Activated CD4-positive, alpha-beta memory T cell treated with anti-CD3 and anti-CD28 coated beads for 36 hours (primary cell): ENCODE results near the gene GLIS1. TPM values are rescaled to one million over a fixed set of nuclear protein-coding genes. Genes with fewer than 3 reads are reported as not detected.

ENCODE experiments used
- CTCF ChIA-PET: fragments of 350-600 bp; sonication (Branson Sonifier 250); formaldehyde crosslinking; loops from one replicate; lab custom pipeline; 2021; ENCODE audit warnings: antibody characterized with exemption, inconsistent platforms; lab: Charles Lee
- POLR2A ChIA-PET: fragments of 350-600 bp; sonication (Branson Sonifier 250); formaldehyde crosslinking; loops from one replicate; lab custom pipeline; 2021; ENCODE audit warnings: antibody characterized with exemption; lab: Charles Lee
- DNase-seq: peaks from one replicate; pipeline ENCODE4 v3.0.0-alpha.2; 2020
- H3K27ac Mint-ChIP-seq: one replicate; pipeline ENCODE4 v1.8.0; 2021; ENCODE audit warnings: mixed read lengths
- H3K27me3 Mint-ChIP-seq: one replicate; pipeline ENCODE4 v1.8.0; 2021; ENCODE audit warnings: mixed read lengths
- H3K36me3 Mint-ChIP-seq: one replicate; pipeline ENCODE4 v1.8.0; 2021; ENCODE audit warnings: mixed read lengths
- H3K4me1 Mint-ChIP-seq: one replicate; pipeline ENCODE4 v1.8.0; 2021; ENCODE audit warnings: low read depth, mixed read lengths
- H3K4me3 Mint-ChIP-seq: one replicate; pipeline ENCODE4 v1.8.0; 2021; ENCODE audit warnings: mild to moderate bottlenecking, mixed read lengths
- H3K9me3 Mint-ChIP-seq: one replicate; pipeline ENCODE4 v1.8.0; 2021; ENCODE audit warnings: mixed read lengths
- intact Hi-C: fragments of 100-400 bp; cut with micrococcal nuclease; formaldehyde crosslinking; loops from one replicate; pipeline ENCODE4 v1.15.1; 2023
- total RNA-seq, 2 experiments: library from RNA; stranded (reverse); gene quantifications; one replicate each; pipeline ENCODE4 v1.2.3, GENCODE V29; 2021

Gene GLIS1
- total RNA-seq, 2 experiments from 2014 or later: not detected

DNA sequence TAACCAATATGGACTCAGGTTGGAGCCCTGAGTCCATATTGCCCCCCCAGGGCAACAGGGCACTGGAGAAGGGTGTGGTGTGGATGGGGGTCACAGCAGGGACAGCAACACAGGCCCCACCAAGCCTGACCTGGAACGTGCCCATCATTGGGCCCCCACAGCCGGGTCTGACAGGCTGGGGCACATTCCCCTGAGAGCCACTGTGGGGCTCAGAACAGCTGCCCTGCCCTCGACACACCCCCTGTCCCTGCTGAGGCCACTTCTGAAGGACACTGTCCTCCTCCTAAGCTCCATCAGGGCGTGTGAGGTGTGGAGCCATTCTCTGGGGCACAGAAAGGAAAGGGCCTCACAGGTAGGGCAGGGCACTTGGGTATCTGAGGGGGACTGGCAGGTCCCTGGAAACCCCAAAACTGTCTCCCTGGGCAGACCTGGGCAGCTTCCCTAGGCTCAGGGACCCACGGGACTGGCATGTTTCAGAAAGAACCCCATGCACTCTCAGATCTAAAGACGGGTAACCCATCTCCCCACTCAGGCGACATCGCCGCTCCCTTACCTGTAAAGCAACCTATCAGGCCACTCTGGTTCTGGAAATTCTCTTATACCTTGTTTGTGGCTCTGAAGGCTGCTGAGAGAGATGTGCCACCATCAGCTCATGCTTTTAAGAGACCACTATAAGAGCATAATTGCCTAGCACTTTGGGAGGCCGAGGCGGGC is 184.2 kb downstream of the GLIS1 start:
- no peak overlapping the region for H3K4me3 Mint-ChIP-seq
- no peaks in the 10 kb centered on the region for H3K36me3 Mint-ChIP-seq
- H3K4me1 Mint-ChIP-seq: no peaks in the 10 kb centered on the region
- no peaks in the 10 kb centered on the region for H3K9me3 Mint-ChIP-seq
- no peaks in the 10 kb centered on the region for H3K27me3 Mint-ChIP-seq
- ChIA-PET POLR2A (no interaction called here), CTCF (no interaction called here)
- DNase-seq: peak; percentile 4
- intact Hi-C loops: no loop called here
- H3K27ac Mint-ChIP-seq: no peak overlapping the region

DNA sequence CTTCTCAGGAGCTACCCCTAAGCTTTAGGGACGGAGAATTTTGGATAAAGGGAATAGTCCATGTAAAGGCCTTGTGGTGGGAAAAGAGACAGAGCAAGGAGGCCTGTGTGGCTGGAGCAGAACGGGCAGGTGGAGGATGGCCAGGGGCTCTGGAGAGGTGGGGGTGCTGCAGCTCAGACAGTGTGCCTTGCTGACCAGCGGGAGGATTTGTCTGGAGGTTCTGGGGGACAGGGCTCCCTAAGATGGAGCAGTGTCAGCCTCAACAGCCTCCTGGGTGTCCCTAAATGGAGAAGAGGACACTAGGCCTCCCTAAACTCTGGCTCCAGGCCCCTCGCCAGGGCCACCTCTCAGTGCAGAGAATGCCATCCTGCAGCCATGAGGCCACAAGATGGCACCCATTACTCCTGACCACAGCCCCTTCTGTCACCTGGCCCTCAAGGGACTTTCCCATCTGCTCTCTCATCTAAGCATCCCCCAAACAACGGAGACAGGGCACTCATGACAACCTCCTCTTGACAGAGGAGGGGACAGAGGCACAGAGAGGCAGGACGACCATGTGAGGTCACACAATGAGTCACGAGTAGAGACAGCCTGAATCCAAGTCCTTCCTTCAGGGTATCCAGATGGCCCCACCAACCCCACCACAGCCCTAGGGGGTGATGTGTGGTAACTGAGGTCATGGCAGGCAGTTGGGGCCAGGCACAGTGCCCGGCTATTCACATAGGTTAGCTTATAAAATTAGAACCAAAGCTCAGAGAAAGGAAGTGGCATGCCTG is 185.0 kb downstream of the GLIS1 start:
- H3K36me3 Mint-ChIP-seq: no peaks in the 10 kb centered on the region
- DNase-seq: peak; percentile 12
- intact Hi-C loops: no loop called here
- no peaks in the 10 kb centered on the region for H3K4me1 Mint-ChIP-seq
- POLR2A ChIA-PET: no interaction called here
- CTCF ChIA-PET: interaction anchor here (1.4 kb wide), 1 partner anchor 8 kb away, joined by 4 read pairs; no protein-coding TSS in a partner anchor
- no peaks in the 10 kb centered on the region for H3K9me3 Mint-ChIP-seq
- H3K27ac Mint-ChIP-seq: no peak overlapping the region
- H3K27me3 Mint-ChIP-seq: no peaks in the 10 kb centered on the region
- H3K4me3 Mint-ChIP-seq: no peak overlapping the region

DNA sequence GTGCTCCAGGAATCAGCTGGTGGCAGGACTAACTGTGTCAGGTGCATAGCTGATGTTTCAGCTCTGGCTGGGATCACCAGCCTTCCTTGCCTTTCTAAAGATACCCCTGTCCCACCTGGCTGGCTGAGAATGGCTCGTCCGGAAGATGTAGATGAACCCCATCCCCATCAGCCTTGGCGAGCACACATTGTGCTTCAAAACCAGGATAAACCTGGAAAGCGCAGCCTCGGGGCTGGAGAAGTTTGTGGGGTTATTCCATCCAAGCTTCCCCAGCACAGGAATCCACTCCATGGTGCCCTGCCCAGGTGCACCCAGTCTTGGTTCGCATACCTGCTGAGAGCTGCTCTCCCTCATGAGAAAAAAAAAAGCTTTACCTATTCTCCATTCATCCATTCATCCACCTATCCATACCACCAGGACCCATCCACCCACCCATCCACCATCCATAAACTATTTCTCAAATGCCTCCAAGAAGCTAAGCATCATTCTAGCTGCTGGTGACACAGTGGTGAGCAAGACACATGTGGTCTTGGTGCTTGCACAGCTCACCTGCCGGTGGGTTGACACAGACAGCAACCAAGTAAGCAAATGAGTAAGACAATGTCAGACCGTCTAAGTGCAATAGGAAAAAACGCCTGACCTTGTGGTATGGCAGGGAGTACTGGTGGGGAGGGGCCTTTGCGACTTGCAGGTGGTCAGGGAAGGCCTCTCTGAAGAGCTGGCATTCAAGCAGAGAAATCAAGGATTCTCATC is 185.8 kb downstream of the GLIS1 start:
- Mint-ChIP-seq H3K27ac (no peak overlapping the region), H3K4me3 (no peak overlapping the region), H3K4me1 (no peaks in the 10 kb centered on the region), H3K36me3 (no peaks in the 10 kb centered on the region), H3K27me3 (no peaks in the 10 kb centered on the region), H3K9me3 (no peaks in the 10 kb centered on the region)
- ChIA-PET POLR2A (no interaction called here), CTCF (interaction anchor here (1.4 kb wide), 1 partner anchor 9 kb away, joined by 4 read pairs; no protein-coding TSS in a partner anchor)
- DNase-seq: peak; percentile 31
- intact Hi-C loops: no loop called here

DNA sequence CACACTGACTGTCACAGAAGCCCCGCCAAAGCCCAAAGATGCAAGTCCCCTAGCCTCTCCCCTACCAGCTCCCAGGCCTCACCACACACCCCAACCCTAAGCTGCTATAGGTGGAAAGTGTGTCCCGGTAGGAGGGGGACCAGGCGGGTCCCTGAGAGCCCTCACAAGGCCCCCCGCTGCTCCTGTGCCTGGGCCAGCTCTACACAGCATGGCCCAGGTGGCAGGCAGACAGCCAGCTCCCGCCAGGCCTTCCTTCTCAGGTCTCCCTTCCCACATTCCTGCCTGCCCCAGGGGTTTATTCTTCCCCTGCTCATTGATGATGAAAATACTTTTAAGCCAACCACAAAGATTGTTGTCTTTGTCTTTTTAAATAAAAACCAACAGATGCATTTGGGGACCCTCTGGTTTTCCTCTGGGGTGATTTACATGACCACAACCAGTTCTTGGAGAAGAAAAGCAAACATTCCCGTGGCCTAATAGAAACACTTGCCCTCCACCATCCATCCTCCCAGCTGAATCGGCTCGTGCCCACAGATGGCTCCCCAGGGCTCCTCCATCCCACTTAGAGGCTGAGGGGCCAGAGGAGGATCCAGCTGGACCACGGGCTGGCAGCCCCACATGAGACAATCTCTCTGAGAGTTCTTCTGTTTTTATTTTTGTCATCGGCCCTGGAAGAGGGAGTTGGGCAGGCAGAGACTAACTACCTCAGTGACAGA is 186.7 kb downstream of the GLIS1 start:
- Mint-ChIP-seq H3K36me3 (no peaks in the 10 kb centered on the region), H3K4me3 (no peak overlapping the region), H3K27me3 (no peaks in the 10 kb centered on the region), H3K4me1 (no peaks in the 10 kb centered on the region), H3K9me3 (no peaks in the 10 kb centered on the region), H3K27ac (no peak overlapping the region)
- ChIA-PET CTCF (no interaction called here), POLR2A (no interaction called here)
- intact Hi-C loops: no loop called here
- DNase-seq: no peak

DNA sequence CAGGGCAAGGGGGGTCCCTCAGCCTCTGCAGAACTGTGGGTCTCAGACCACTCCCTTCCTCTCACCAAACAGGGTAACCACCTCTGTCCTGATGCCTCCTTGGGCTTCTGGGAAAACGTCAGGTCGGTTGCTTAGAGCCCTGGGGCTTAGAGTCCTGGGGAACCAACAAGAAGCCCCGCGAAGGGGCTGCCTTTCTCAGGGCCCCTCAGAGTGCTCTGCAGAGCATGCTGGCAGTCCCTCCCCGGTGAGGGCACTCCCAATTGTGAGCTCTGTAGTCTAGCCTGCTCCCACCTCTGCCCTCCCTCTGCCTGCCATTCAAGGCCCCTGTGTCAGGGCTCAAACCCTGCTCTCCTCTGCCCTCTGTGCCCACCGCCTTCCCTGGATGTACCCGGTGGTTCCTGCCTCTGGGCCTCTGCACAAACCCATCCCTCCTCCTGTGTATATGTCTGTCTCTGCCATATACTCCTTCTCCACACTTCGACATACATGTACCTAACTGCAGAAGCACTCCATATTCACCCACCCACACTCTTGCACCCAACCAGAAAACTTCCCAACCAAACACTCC is 187.5 kb downstream of the GLIS1 start:
- Mint-ChIP-seq H3K36me3 (no peaks in the 10 kb centered on the region), H3K27ac (no peak overlapping the region), H3K27me3 (no peaks in the 10 kb centered on the region), H3K4me3 (no peak overlapping the region), H3K4me1 (no peaks in the 10 kb centered on the region), H3K9me3 (no peaks in the 10 kb centered on the region)
- intact Hi-C loops: no loop called here
- CTCF ChIA-PET: no interaction called here
- no peak for DNase-seq
- POLR2A ChIA-PET: no interaction called here

DNA sequence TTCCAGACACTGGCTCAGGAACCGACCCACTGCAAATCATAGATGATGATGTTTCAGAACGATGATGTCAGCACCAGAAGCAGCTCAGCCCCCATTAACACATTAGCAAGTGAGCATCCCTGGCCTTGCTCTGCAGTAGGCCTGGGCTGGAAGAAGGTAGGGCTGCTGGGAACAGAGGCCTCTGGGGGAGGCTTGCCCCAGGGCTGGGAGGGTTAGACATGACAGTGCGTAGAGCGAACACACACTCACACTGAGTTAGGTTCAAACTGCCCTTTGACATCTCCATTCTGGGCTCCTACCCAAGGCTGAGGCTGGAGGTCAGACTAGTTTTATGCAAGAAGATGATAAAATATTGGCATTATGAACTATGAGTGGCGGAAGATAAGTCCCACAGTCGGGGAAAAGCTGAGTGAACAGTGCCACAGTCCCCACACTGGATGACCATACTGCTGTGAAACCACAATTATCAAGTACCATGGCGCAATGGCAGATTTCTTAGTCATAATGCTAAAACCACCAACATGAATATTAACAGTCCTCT is 188.7 kb downstream of the GLIS1 start:
- H3K27me3 Mint-ChIP-seq: no peaks in the 10 kb centered on the region
- intact Hi-C loops: no loop called here
- H3K36me3 Mint-ChIP-seq: no peaks in the 10 kb centered on the region
- ChIA-PET CTCF (no interaction called here), POLR2A (no interaction called here)
- H3K4me3 Mint-ChIP-seq: no peak overlapping the region
- no peaks in the 10 kb centered on the region for H3K4me1 Mint-ChIP-seq
- H3K9me3 Mint-ChIP-seq: no peaks in the 10 kb centered on the region
- DNase-seq: no peak
- H3K27ac Mint-ChIP-seq: no peak overlapping the region

DNA sequence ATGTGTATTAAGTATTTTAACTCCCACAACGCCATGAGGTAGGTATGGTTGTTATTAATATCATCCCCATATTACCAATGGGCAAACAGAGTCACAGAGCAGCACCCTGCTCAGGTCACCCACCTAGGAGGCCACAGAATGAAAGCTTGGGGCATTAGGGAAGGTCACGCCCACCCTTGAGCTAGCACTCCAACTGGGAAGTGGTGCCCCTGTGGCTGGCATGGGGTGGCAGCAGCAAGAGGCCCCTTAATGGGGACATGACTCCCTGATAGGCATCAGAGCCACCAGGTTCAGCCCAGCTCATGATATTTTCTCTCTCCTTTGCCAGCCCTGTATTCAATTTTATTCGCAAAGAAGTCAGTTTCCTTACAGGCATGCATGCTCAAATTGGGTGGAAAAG is 189.2 kb downstream of the GLIS1 start:
- Mint-ChIP-seq H3K27ac (no peak overlapping the region), H3K36me3 (no peaks in the 10 kb centered on the region), H3K27me3 (no peaks in the 10 kb centered on the region), H3K4me1 (no peaks in the 10 kb centered on the region), H3K9me3 (no peaks in the 10 kb centered on the region), H3K4me3 (no peak overlapping the region)
- ChIA-PET CTCF (no interaction called here), POLR2A (no interaction called here)
- no peak for DNase-seq
- intact Hi-C loops: no loop called here

DNA sequence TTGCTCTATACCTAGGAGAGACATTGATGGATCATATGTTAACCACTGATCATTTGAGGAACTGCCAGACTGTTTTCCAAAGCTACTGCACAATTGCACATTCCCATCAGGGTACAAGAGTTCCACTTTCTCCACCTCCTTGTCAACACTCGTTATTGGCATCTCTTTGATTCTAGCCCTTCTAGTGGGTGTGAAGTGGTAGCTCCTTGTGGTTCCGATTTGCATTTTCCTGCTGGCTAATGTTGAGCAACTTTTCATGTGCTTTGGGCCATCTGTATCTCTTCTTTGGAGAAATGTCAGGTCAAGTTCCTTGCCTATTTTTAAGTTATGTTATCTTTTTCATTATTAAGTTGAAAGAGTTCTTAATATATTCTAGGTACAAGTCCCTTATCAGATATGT is 189.7 kb downstream of the GLIS1 start:
- H3K27ac Mint-ChIP-seq: no peak overlapping the region
- H3K36me3 Mint-ChIP-seq: no peaks in the 10 kb centered on the region
- no peaks in the 10 kb centered on the region for H3K9me3 Mint-ChIP-seq
- CTCF ChIA-PET: no interaction called here
- H3K4me1 Mint-ChIP-seq: no peaks in the 10 kb centered on the region
- POLR2A ChIA-PET: no interaction called here
- no peak overlapping the region for H3K4me3 Mint-ChIP-seq
- no peaks in the 10 kb centered on the region for H3K27me3 Mint-ChIP-seq
- DNase-seq: no peak
- intact Hi-C loops: no loop called here

DNA sequence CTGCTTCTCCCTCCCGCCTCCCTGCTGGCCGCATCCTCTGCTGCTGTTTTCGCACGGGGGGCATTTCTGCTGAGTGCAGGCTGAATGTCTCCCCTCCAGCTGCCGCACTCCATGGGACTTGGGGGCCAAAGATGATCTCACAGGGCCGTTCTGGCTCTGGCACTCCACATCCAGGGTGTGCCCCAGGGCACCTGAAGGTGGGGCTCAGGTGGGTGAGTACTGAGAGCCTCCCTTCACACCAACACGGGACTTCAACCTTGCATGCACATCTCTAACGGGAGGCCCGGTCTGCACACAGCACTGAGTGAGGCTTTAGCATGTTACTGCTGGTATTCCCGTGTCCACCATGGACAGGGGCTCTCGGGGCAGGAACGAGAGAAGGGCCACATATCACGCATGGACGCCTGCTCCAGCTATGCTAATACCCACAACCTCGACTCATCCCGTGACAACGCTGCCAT is 190.9 kb downstream of the GLIS1 start:
- ChIA-PET CTCF (interaction anchor here (0.6 kb wide), 1 partner anchor 967 kb away, joined by 3 read pairs; no protein-coding TSS in a partner anchor), POLR2A (no interaction called here)
- H3K4me1 Mint-ChIP-seq: no peaks in the 10 kb centered on the region
- no peaks in the 10 kb centered on the region for H3K9me3 Mint-ChIP-seq
- no peak overlapping the region for H3K4me3 Mint-ChIP-seq
- intact Hi-C loops: no loop called here
- no peaks in the 10 kb centered on the region for H3K36me3 Mint-ChIP-seq
- H3K27ac Mint-ChIP-seq: no peak overlapping the region
- H3K27me3 Mint-ChIP-seq: no peaks in the 10 kb centered on the region
- DNase-seq: no peak

DNA sequence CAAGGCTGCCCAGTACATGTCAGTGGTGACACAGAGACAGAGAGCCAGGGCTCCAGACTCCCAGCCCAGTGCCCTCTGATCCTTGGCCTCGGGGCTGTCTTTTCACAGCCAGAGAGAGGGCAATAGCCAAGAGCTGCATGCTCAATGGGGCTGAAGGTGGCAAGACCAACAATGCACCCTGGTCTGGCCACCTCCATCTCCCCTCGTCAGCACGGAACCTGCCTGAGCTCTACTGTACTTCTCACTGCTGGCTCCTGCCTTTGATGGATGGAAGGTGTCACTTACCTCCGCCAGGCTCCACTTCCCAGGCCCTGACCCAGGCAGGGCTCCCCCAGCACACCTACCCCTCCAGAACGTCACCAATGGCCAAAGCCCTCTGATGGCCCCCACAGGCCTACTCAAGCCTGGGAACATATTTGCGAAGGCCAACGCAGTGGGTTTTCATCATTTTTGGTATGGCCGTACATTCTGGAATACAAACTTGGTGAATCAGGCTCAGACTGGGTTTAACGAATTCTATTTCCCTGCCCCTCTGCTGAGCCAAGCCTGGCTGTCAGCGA is 191.7 kb downstream of the GLIS1 start:
- ChIA-PET POLR2A (no interaction called here), CTCF (no interaction called here)
- no peaks in the 10 kb centered on the region for H3K36me3 Mint-ChIP-seq
- H3K27ac Mint-ChIP-seq: no peak overlapping the region
- H3K27me3 Mint-ChIP-seq: no peaks in the 10 kb centered on the region
- DNase-seq: no peak
- H3K4me3 Mint-ChIP-seq: no peak overlapping the region
- intact Hi-C loops: no loop called here
- H3K4me1 Mint-ChIP-seq: no peaks in the 10 kb centered on the region
- H3K9me3 Mint-ChIP-seq: no peaks in the 10 kb centered on the region

DNA sequence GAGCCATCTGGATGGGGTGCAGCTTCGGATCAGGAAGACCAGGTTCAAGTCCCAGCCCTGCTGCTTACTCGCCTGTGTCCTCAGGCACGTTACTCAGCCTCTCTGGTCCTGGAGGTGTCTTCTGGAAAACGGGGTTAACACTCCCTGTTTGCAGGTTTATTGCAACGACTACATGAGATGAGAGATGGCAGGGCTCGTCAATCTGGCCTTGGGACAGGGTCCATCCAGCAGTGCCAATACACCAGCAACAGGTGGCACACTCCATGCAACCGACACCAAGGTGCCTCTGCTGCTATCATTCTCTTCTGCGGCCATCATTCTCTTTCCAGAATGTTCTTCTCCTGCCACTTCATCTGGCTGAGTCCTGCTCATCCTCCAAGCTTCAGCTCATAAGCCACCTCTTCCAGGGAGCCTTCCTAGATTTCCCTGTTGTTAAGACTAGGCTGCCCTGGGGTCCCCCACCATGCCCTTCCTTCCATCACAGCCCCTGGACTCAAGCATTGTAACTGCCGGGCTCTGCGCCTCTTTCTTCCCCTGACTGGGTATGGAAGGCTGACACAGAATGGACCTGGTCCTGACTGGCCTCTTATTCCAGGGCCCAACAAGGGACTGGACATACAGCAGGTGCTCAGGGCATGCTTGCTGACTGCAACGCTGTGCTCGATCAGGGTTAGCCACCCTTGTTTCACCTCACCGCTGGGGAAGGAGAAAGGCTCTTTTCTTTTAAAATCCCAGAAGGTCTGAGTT is 192.4 kb downstream of the GLIS1 start:
- no peaks in the 10 kb centered on the region for H3K4me1 Mint-ChIP-seq
- no peak overlapping the region for H3K27ac Mint-ChIP-seq
- intact Hi-C loops: no loop called here
- DNase-seq: no peak
- no peaks in the 10 kb centered on the region for H3K27me3 Mint-ChIP-seq
- H3K4me3 Mint-ChIP-seq: no peak overlapping the region
- ChIA-PET CTCF (no interaction called here), POLR2A (no interaction called here)
- no peaks in the 10 kb centered on the region for H3K9me3 Mint-ChIP-seq
- no peaks in the 10 kb centered on the region for H3K36me3 Mint-ChIP-seq
